ENCODE measurements around the gene FAAP100.
"Not testable (repeated sequence)": the region's sequence is repeated elsewhere in the genome, so short reads cannot be mapped to it uniquely, and the experiment has no call there.

The FAAP100 gene

DNA sequence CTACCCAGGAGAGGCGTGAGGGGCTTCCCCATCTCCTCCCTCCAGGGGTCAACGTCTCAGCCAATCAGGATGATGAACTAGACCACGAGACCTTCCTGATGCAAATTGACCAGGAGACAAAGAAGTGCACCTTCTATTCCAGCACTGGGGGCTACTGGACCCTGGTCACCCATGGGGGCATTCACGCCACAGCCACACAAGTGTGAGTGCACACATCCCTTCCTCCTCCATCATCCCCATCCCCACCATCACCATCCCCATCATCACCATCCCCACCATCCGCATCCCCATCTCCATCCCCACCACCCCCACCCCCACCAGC, 17.2 kb downstream of the FAAP100 start:
- DNase-seq (ENCODE audit: low spot score): no peak

DNA sequence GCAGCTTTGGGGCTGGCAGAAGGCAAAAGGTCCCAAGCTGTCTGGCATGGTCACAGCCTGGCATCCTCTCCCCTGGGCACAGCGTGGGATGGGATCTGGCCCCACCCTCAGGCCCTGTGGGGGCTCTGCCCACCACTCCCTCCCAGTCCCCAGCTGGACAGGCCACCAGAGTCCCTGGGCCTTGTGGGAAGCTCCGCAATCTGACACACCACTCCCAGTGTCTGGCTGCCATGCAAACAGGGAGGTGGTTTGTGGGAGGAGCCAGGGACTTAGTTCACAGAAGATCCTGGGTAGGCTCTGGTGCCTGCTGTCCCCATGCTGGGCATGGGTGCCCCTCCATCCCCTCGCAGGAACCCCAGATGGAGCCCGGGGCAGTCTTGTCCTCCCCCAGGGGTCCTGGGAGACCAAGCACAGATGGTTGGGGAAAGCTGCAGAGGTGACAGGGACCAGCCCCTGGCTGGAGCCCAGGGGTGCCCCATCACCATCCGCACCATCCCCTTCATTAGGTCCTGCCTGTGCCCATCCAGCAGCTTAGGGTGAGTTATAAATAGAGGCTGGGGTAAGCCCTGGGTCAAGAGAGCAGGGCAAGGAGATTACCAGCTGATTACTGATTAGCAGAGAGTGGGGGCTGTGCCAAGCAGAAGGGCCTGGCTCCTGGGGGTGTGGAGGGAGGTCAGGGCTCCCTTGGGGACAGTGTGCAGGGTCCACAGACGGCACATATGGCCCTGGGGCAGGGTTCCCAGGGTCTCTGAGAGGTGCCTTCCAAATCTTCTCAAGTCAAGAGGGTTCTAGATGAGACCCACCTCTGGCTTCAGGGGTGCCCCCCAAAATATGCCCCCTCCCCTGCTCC, 17.8 kb downstream of the FAAP100 start:
- DNase-seq (ENCODE audit: low spot score): no peak
- TF ChIP-seq, protein P1, sequence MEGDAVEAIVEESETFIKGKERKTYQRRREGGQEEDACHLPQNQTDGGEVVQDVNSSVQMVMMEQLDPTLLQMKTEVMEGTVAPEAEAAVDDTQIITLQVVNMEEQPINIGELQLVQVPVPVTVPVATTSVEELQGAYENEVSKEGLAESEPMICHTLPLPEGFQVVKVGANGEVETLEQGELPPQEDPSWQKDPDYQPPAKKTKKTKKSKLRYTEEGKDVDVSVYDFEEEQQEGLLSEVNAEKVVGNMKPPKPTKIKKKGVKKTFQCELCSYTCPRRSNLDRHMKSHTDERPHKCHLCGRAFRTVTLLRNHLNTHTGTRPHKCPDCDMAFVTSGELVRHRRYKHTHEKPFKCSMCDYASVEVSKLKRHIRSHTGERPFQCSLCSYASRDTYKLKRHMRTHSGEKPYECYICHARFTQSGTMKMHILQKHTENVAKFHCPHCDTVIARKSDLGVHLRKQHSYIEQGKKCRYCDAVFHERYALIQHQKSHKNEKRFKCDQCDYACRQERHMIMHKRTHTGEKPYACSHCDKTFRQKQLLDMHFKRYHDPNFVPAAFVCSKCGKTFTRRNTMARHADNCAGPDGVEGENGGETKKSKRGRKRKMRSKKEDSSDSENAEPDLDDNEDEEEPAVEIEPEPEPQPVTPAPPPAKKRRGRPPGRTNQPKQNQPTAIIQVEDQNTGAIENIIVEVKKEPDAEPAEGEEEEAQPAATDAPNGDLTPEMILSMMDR (IDR thresholded peaks at IDR 0.05; ENCODE audit: extremely low read depth, missing control alignments): no peak

More for the DNA sequence above, 17.2 kb downstream of the FAAP100 start:
- TF ChIP-seq, protein P1 (IDR thresholded peaks at IDR 0.05; ENCODE audit: extremely low read depth, missing control alignments): no peak

DNA sequence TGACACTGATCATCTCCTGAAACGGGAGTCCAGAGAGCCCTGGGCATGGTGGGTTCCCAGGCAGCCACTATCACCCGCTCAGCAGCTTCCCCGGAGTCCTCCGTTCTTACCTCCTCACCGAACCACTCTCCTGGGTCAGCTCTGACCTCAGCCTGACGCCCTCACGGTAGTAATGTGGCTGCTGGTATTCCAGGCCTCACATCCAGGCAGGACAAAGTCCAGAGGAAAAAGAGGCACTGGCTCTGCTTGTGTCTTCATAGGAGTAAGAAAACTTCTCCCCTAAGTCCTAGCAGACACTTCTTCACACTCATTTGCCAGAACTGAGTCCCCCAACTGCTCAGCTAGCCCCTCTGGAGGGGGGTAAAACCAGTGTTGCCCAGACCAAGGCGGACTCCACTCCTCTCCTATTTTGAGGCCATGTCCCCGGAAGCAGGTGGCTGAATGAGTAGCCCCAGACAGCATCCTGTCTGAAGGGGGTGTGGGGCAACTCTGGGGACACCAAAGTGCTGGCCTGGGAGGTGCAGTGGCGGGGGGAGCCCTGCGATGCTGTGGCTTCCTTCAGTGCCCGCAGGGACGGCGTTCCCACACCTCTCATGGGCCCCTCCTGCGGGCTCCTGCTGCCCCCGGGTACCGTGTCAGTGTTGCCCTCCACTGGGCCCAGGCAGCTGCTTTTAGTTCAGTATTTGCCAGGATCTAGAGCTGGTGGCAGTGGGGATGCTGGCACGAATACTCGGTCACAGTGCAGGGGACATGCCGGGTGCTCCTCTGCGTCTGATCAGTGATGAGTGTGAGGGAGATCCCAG, 18.6 kb downstream of the FAAP100 start:
- TF ChIP-seq, protein P1 (IDR thresholded peaks at IDR 0.05; ENCODE audit: extremely low read depth, missing control alignments): no peak
- no peak for DNase-seq (ENCODE audit: low spot score)

GRCh38 chr17:81532490-81533287, 19.5 kb downstream of the FAAP100 start:
- TF ChIP-seq, protein P1 (IDR thresholded peaks at IDR 0.05; ENCODE audit: extremely low read depth, missing control alignments): no peak
- DNase-seq (ENCODE audit: low spot score): no peak

DNA sequence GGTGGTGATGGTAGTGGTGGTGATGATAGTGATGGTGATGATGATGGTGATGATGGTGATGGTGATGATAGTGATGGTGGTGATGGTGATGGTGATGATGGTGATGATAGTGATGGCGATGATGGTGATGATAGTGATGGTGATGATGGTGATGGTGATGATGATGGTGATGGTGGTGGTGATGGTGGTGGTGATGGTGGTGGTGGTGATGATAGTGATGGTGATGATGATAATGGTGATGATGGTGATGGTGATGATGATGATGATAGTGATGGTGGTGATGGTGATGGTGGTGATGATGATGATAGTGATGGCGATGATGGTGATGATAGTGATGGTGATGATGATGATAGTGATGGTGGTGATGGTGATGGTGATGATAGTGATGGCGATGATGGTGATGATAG, 20.2 kb downstream of the FAAP100 start:
- DNase-seq (ENCODE audit: low spot score): not testable (repeated sequence)

DNA sequence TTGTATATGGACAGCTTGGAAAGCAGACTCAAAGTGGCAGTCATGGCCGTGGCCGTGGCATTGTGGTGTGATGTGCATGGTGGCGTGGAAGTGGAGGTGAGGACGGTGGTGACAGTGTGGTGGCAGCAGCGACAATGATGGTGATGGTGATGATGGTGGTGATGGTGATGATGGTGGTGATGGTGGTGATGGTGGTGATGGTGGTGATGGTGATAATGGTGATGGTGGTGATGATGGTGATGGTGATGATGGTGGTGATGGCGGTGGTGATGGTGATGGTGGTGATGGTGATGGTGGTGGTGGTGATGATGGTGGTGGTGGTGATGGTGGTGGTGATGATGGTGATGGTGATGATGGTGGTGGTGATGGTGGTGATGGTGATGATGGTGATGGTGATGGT, 21.1 kb downstream of the FAAP100 start:
- not testable (repeated sequence) for DNase-seq (ENCODE audit: low spot score)

DNA sequence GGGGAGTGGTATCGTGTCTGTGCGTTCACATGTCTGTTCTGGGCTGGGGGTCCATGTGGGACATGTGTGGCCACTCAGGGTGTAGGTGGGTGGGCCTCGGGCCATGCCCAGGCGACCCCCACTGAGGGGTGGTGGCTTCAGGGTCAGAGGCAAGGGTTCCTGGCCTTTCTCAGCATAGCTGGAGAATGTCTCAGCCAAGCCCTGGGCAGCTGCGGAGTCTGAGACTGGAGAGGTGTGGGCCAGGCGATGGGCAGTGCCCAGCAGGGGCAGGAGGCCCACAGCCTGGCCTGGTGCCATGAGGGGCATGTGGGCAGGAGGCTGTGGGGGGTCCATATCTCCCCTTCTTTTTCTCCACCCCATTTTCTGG, 22.7 kb downstream of the FAAP100 start:
- no peak for DNase-seq (ENCODE audit: low spot score)
- TF ChIP-seq, protein P1 (IDR thresholded peaks at IDR 0.05; ENCODE audit: extremely low read depth, missing control alignments): no peak

Measured in GM20000 (cell line).